ENCODE measurements around the gene FAM222A. TPM values are rescaled to one million over a fixed set of nuclear protein-coding genes. Genes with fewer than 3 reads are reported as not detected.

The FAM222A gene
- total RNA-seq, 2 experiments from 2014 or later = 0.20 to 0.38 TPM

- H3K27me3 Mint-ChIP-seq (ENCODE audit: low read depth) = no peaks in the 10 kb centered on the region
- H3K9me3 Mint-ChIP-seq = no peaks in the 10 kb centered on the region
- H3K4me1 Mint-ChIP-seq (ENCODE audit: low read depth) = no peaks in the 10 kb centered on the region
- CTCF ChIA-PET = interaction anchor here (1.0 kb wide), 1 partner anchor 36 kb away, joined by 3 read pairs; no protein-coding TSS in a partner anchor
- no peak for DNase-seq
- no peaks in the 10 kb centered on the region for H3K36me3 Mint-ChIP-seq (ENCODE audit: low read depth)
- no peak overlapping the region for H3K27ac Mint-ChIP-seq
- no peak overlapping the region for H3K4me3 Mint-ChIP-seq
- intact Hi-C loops (cut with micrococcal nuclease) = no loop called here
Measured at GRCh38 chr12:109817627-109818231, 104.1 kb downstream of the FAM222A start.

DNA sequence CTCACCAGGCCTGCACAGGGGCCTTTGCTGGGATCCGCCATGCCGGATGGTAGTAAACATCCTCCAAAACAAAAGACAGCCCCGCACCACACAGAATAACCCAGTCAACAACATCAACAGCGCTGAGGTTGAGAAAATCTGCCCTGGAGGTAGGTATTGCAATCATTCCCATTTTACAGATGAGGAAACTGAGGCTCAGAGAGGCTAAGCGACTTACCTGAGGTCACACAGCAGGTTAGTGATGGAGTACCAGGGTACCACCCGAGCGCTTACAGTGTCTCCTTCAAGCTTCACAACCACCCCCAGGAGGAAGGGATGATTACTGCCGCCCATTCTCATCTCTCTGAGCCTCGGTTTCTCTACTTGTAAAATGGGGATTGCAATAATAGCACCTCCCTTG, 104.6 kb downstream of the FAM222A start:
- Mint-ChIP-seq H3K27me3 (ENCODE audit: low read depth) (no peaks in the 10 kb centered on the region), H3K36me3 (ENCODE audit: low read depth) (no peaks in the 10 kb centered on the region), H3K4me1 (ENCODE audit: low read depth) (no peaks in the 10 kb centered on the region), H3K4me3 (no peak overlapping the region), H3K9me3 (no peaks in the 10 kb centered on the region), H3K27ac (no peak overlapping the region)
- no peak for DNase-seq
- CTCF ChIA-PET = interaction anchor here (1.0 kb wide), 1 partner anchor 36 kb away, joined by 3 read pairs; no protein-coding TSS in a partner anchor
- intact Hi-C loops (cut with micrococcal nuclease) = no loop called here

GRCh38 chr12:109818905-109819500, 105.4 kb downstream of the FAM222A start:
- Mint-ChIP-seq H3K4me1 (ENCODE audit: low read depth) (no peaks in the 10 kb centered on the region), H3K4me3 (no peak overlapping the region), H3K9me3 (no peaks in the 10 kb centered on the region), H3K27ac (no peak overlapping the region), H3K27me3 (ENCODE audit: low read depth) (no peaks in the 10 kb centered on the region), H3K36me3 (ENCODE audit: low read depth) (no peaks in the 10 kb centered on the region)
- CTCF ChIA-PET = interaction anchor here (1.0 kb wide), 2 partner anchors 26 to 35 kb away, joined by 3 read pairs; no protein-coding TSS in a partner anchor
- intact Hi-C loops (cut with micrococcal nuclease) = no loop called here
- DNase-seq = no peak

Other genes with a start within 250 kb of the FAM222A start
- 10 to 100 TPM; 31.1 to 33.4 TPM for gene KCTD10, start 236.5 kb upstream of the FAM222A start, total RNA-seq
- gene UBE3B, start 236.2 kb upstream of the FAM222A start, total RNA-seq = 10 to 100 TPM; 26.2 to 26.6 TPM
- gene MMAB, start 140.3 kb upstream of the FAM222A start, total RNA-seq = 10 to 100 TPM; 43.8 to 44.9 TPM
- 10 to 100 TPM; 19.8 to 20.2 TPM for gene MVK, start 140.0 kb upstream of the FAM222A start, total RNA-seq
- not detected for gene TRPV4, start 119.6 kb downstream of the FAM222A start, total RNA-seq
- gene GLTP, start 166.7 kb downstream of the FAM222A start, total RNA-seq = 10 to 100 TPM; 18.1 to 19.9 TPM
- 10 to 100 TPM; 19.6 to 20.9 TPM for gene TCHP, start 186.4 kb downstream of the FAM222A start, total RNA-seq